ENCODE data around the gene ASTN2.

DNA sequence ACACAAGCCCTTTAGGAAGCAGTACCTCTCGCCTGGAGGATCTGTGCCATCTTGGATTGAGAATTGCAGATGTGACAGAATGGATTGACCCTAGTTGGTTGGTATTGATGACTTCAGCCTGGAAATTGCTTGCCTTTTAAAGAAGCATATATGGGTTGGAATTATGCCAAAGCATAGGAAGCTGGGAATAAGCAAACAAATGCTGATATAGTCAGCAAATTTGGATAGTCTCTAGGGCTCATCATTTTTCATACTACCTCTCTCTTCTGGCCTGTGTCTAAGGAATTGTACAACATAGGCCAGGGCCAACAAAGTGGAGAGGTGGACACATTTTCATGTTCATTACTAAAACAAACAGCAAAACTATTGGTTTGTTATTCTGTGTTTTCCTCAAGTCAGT is 714.6 kb downstream of the ASTN2 start:
- TF ChIP-seq POLR2AphosphoS5 (IDR thresholded peaks at IDR 0.05; ENCODE audit: control insufficient read depth, insufficient read depth, low read depth, low read length) (no peak), MTA3 (IDR thresholded peaks at IDR 0.05; ENCODE audit: borderline replicate concordance) (no peak), TBL1XR1 (IDR thresholded peaks at IDR 0.05; ENCODE audit: low read length in 2 of 2) (no peak), CTCF (IDR thresholded peaks at IDR 0.05 in 2 of 3, conservative IDR thresholded peaks at IDR 0.05 in 1 of 3; ENCODE audit: insufficient read depth in 2 of 3, low read depth in 1 of 3, low read length in 3 of 3) (no peak), EP300 (IDR thresholded peaks at IDR 0.05; ENCODE audit: low read length) (no peak)

Measured in K562 (cell line).